ENCODE results near the gene KATNAL2. TPM values are rescaled to one million over a fixed set of nuclear protein-coding genes. Genes with fewer than 3 reads are reported as not detected.
A peak's percentile ranks its signal among the peaks of the same experiment; 100 is the strongest.

Gene KATNAL2, protein sequence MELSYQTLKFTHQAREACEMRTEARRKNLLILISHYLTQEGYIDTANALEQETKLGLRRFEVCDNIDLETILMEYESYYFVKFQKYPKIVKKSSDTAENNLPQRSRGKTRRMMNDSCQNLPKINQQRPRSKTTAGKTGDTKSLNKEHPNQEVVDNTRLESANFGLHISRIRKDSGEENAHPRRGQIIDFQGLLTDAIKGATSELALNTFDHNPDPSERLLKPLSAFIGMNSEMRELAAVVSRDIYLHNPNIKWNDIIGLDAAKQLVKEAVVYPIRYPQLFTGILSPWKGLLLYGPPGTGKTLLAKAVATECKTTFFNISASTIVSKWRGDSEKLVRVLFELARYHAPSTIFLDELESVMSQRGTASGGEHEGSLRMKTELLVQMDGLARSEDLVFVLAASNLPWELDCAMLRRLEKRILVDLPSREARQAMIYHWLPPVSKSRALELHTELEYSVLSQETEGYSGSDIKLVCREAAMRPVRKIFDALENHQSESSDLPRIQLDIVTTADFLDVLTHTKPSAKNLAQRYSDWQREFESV
- total RNA-seq (2014; rRNA removed) (2.0 and 6.6 TPM in 2 replicates), Bru-seq, nascent RNA (percentile 40 among the genes with signal in this experiment), BruChase-seq, experiment 1, labeled RNA remaining after a 6-hour chase (percentile 39 among the genes with signal in this experiment), BruChase-seq, experiment 2, labeled RNA remaining after a 2-hour chase (percentile 45 among the genes with signal in this experiment)
- long read RNA-seq, partial matches to known transcripts: 6 of 21 reads
- long read RNA-seq, other reads (novel, unspliced or antisense): 15 of 21 reads

DNA sequence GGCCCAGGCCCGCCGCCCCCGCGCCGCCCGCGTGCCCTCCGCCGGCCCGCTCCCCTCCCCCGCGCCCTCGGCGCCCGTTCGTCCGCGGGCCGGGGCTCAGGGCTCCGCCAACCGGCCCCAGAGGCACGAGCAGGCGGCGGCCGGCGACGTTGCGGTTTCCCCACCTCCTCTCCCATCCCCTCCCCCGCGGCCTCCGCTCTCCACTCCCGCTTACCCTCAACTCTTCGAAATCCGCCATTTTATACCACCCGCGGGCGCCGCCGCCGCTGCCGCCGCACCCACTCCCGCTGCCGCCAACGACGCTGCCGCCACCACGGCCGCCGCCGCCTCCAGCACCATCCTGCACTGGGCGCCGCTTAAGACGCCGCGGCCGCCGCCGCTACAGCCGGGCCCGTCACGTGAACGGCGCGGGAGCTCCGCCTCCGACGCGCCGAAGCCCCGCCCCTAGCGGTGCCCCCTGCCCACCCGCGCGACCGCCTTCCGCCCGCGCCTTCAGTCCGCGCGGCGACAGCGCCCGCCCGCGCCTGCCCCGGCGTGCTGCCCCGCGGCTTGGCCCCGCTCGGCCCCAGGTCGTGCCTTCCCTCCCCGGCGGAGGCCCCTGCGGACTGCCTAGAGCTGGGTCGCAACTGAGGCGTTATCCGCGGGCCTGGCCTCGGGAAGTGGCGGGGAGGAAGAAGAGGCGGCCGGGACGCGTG, at the start of gene KATNAL2, which contains the start of gene PIAS2:
Gene KATNAL2 (plus strand): TSS at position 495 of the 695 bp plus-strand sequence. CDS start 29,271 bp downstream, outside the sequence.
Gene PIAS2 (minus strand): TSS at position 400 of the 695 bp plus-strand sequence. CDS start 162 bp downstream, at position 238.
- no peaks in the 10 kb centered on the region for H3K9me2 ChIP-seq (replicated peaks; ENCODE audit: low read length)
- no peak within 1 kb of the TSS for H3K27ac ChIP-seq (ENCODE audit: low read length)
- TF ChIP-seq EZH2 (IDR thresholded peaks at IDR 0.05; ENCODE audit: low read length, unreplicated experiment) (no peak), EZH2phosphoT487 (IDR thresholded peaks at IDR 0.05; ENCODE audit: borderline replicate concordance, low read length) (no peak)
- TF ChIP-seq, protein P1, sequence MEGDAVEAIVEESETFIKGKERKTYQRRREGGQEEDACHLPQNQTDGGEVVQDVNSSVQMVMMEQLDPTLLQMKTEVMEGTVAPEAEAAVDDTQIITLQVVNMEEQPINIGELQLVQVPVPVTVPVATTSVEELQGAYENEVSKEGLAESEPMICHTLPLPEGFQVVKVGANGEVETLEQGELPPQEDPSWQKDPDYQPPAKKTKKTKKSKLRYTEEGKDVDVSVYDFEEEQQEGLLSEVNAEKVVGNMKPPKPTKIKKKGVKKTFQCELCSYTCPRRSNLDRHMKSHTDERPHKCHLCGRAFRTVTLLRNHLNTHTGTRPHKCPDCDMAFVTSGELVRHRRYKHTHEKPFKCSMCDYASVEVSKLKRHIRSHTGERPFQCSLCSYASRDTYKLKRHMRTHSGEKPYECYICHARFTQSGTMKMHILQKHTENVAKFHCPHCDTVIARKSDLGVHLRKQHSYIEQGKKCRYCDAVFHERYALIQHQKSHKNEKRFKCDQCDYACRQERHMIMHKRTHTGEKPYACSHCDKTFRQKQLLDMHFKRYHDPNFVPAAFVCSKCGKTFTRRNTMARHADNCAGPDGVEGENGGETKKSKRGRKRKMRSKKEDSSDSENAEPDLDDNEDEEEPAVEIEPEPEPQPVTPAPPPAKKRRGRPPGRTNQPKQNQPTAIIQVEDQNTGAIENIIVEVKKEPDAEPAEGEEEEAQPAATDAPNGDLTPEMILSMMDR (conservative IDR thresholded peaks at IDR 0.05; ENCODE audit: low read depth, low read length): no peak
- H3K9ac ChIP-seq (ENCODE audit: low read length): peak within 1 kb of the TSS; percentile 74
- BruUV-seq (replicated peaks): no TSS peak
- H3K9me3 ChIP-seq (ENCODE audit: low read length): no peaks in the 10 kb centered on the region
- ChIA-PET CTCF (interaction anchor here (0.7 kb wide), 2 partner anchors 123 to 126 kb away, joined by 3 to 5 read pairs; no protein-coding TSS in a partner anchor), POLR2A (ENCODE audit: unreplicated experiment) (interaction anchor here (0.6 to 0.7 kb wide), 2 partner anchors 41 to 68 kb away, joined by 3 to 8 read pairs; no protein-coding TSS in a partner anchor)
- H3K4me3 ChIP-seq (ENCODE audit: low read length): peak within 1 kb of the TSS; percentile 80
- H3K4me1 ChIP-seq (ENCODE audit: insufficient read depth, low read length): no peaks in the 10 kb centered on the region; the same call in 1 of the 2 replicates
- DNase-seq: peak; percentile 54
- no peaks in the 10 kb centered on the region for H4K20me1 ChIP-seq (ENCODE audit: low read length)
- H3K36me3 ChIP-seq (ENCODE audit: low read depth, low read length): no peaks in the 10 kb centered on the region
- H3K27me3 ChIP-seq (ENCODE audit: low read length): no peaks in the 10 kb centered on the region
- ATAC-seq: peak; percentile 87
- H3F3A ChIP-seq (ENCODE audit: low read length, unreplicated experiment): no peaks in the 10 kb centered on the region
- H3K79me2 ChIP-seq (ENCODE audit: low read length): peaks cover 46% of the 10 kb centered on the region
- peak within 1 kb of the TSS; percentile 83 for H2AFZ ChIP-seq (ENCODE audit: low read length)
- peak within 1 kb of the TSS; percentile 86 for H3K4me2 ChIP-seq (ENCODE audit: low read length)
- intact Hi-C loops (cut with micrococcal nuclease): no loop called here

DNA sequence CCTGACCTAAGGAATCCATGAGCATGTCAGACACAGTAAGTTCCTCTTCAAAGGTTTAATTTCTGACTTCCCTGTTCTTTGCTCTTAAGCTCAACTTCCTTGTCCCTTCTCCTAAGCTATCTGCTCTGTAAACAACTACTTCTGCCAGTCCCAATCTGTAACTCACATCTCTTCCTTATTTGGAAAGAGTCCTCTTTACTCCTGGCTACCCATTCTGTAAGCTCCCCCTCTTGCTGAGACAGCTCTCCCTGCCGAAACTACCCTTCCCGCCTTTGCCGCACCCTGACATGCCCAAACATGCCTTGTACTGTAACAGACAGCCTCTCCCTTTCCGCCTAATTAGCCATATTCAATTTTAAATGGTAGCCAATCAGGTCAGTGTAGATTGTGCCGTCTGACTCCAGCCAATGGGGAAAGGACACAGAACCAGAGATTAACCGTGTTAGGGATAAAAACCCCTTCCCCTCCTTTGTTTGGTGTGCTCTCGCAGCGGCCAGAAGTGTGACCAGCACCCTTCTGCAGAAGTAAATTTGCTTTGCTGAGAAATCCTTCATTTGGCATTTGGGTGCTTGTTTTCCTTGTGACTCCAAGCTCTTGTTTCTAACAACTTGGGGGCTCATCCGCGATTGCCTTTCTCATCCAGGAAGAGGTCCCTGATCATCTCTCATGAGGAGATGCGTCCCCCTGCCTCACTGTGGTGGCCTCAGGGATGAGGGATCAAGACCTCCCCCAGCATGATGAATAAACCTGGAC, 49.1 kb upstream of the KATNAL2 start:
- ChIA-PET CTCF (no interaction called here), POLR2A (ENCODE audit: unreplicated experiment) (no interaction called here)
- Histone ChIP-seq H3K79me2 (ENCODE audit: low read length) (peaks cover 3% of the 10 kb centered on the region; the same call in 1 of the 2 replicates), H3F3A (ENCODE audit: low read length, unreplicated experiment) (no peaks in the 10 kb centered on the region), H2AFZ (ENCODE audit: low read length) (no peak overlapping the region), H3K4me3 (ENCODE audit: low read length) (no peak overlapping the region), H3K4me2 (ENCODE audit: low read length) (no peak overlapping the region), H3K27me3 (ENCODE audit: low read length) (no peaks in the 10 kb centered on the region), H4K20me1 (ENCODE audit: low read length) (no peaks in the 10 kb centered on the region), H3K4me1 (ENCODE audit: insufficient read depth, low read length) (no peaks in the 10 kb centered on the region), H3K9me2 (replicated peaks; ENCODE audit: low read length) (no peaks in the 10 kb centered on the region), H3K9me3 (ENCODE audit: low read length) (no peaks in the 10 kb centered on the region), H3K9ac (ENCODE audit: low read length) (no peak overlapping the region), H3K27ac (ENCODE audit: low read length) (no peak overlapping the region), H3K36me3 (ENCODE audit: low read depth, low read length) (no peaks in the 10 kb centered on the region)
- intact Hi-C loops (cut with micrococcal nuclease): no loop called here
- ATAC-seq (no peak), DNase-seq (no peak)
- TF ChIP-seq, protein P1 (conservative IDR thresholded peaks at IDR 0.05; ENCODE audit: low read depth, low read length): no peak
- TF ChIP-seq EZH2 (IDR thresholded peaks at IDR 0.05; ENCODE audit: low read length, unreplicated experiment): no peak
- TF ChIP-seq EZH2phosphoT487 (IDR thresholded peaks at IDR 0.05; ENCODE audit: borderline replicate concordance, low read length): no peak
- no TSS peak for BruUV-seq (replicated peaks)

All from PC-3 (cell line).